Iris pigment epithelial cell (primary cell): ENCODE results near the gene RWDD4.

Experiments
- DNase-seq: peaks from one replicate; pipeline ENCODE4 v3.0.0-alpha.2; 2011; ENCODE audit warnings: low read depth

The RWDD4 gene

DNA sequence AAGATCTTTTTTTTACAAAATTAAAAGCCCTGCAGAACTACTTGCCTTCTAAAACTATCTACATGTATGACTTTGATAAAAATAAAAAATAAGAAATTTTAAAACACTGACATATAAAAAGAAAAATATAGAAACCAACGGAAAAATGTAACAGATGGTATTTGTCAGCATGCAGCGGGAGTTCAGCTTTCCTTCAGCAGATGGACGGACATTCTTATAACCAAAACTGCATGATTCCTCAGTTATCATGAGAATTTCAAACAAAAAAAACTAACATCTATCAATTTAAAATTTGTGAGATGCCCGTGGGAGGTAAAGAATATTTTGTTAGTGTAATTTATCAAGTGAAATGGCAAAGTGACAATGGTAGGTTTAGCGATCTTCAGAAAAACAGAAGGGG, 23.2 kb downstream of the RWDD4 start:
- DNase-seq: no peak

DNA sequence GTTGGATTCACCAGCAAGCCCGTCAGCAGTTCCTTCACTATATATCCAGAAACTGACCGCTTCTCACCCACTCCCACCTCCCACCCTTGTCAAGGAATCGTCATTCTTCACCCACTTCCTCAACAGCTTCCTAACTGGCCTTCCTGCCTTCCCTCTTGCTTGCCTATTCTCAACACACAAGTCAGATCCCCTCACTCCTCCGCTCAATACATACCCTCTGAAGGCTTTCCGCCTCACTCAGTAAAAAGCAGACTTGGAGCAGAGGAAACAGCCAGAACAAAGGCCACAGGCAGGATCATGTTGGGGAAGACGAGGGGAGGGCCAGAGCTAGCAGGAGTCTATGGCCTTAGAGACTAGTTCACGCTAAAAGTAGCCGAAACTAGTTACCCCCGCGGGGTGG, 23.7 kb downstream of the RWDD4 start:
- no peak for DNase-seq

DNA sequence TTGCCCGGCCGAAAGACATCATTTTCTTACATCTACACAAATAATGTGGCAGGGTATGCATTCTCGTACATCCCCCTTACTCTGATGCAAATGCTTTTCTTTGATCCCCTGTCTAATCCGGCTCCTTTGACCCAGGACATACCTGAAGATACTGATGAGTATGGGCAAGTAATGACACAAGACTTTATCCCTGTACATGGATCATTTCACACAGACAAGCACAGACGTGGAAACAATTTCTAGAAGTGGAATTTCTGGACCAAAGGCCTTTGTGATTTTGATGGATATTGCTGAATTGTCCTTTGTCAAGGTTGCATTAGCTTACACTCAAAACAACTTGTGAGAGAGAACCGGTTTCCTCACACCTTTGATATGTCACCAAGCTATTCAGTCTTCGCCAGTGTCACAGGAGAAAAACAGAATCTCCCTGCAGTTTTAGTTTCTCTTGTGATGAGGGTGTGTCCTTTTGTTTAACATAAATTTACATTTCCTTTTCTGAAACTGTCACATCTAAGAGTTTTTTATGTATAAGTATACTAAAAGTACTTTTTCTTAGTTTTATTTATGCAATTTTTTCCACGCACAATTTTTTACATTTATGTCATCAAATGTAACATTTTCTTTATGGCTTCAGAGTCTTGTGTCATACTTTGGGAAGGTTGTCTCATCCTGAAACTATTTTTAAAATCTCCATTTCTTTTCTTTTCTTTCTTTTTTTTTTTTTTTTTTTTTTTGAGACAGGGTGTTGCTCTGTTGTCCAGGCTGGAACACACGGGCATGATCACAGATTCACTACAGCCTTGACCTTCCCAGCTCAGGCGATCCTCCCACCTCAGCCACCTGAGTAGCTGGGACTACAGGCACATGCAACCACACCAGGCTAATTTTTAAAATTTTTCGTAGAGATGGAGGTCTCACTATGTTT, 25.2 kb downstream of the RWDD4 start:
- no peak for DNase-seq

DNA sequence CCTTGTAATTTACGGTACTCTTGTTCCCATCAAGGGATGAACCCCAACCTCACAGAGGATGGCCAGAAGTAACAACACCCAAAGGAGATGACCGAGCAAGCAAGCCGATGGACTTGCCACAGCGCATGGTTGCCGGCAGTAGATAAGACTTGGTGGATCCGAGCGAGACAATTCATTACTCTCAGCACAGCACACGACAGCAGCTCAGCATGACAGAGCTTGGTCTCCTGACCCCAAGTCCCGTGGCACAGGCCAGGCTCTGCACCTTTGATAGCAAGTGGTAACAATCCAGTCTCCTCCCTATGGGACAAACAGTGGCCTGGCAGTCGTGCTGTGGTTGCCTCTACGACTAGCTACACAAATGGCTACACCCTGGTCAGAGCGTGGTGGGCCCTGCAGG, 26.3 kb downstream of the RWDD4 start:
- no peak for DNase-seq

DNA sequence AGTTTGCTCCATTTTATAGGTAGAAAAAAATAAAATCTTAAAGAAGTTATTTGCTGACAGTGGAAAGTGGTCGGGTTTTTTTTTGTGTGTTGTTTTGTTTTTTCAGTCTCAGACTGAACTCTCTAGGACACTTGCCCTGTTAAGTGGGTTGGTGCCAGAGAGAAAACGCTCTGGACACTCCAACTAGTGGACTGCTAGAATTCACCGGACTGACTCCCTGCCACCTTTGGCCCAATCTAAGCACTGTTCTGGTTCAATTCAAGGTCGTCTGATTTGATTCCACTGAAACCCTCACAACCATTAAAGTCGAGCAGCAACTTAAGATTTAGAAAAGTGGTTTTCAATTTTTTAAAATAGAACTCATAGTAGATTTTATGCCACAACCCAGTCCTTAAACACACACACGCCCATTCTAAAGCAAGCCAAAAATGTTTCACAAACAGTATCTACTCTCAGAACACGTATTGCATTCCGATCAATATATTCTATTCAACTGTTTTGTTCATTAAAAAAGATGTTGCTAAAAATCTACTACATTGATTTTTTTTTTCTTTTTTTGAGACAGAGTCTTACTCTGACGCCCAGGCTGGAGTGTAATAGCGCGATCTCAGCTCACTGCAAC, 27.3 kb downstream of the RWDD4 start:
- no peak for DNase-seq

DNA sequence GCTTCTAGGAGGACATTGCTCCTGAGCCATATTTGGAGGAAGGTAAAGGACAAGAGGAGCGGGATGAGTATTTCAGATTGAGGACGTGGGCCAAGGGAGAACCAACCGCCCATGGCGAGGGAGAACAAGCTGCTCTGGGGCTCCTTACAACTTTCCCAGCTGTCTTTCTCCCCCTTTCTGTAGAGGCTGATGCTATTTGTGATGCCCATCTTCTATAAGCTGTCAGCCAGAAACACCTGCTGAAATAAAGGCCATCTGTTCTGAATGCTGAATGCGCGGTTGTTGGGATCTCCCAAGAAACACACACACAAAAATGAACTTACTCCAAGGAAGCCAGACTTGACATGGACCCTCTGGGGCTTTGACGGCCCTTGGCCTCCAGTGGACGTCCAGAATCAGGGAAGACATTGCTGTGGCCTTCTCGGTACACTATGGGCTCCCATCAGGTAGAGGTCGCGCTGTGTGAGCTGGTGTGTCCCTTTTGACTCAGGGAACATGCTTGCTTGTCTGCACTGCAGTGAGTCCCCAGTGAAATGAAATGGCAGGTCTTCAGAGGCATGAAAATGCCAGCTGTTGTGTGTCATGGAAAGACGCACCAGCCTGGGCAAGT, 30.9 kb downstream of the RWDD4 start:
- DNase-seq: no peak

DNA sequence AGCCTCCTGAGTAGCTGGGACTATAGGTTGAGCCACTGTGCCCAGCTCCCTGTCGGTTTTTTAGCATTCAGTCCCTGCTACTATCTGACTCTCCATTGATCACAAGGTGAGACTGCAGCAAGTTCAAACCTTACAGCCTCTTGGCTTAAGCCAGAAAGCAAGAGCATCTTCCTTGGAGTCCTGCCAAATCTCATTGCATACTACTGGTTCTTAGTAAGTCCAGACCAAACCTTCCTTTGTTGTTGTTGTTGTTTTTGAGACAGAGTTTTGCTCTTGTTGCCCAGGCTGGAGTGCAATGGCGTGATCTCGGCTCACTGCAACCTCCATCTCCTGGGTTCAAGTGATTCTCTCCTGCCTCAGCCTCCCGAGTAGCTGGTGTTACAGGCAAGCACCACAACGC, 31.7 kb downstream of the RWDD4 start:
- peak; percentile 40 for DNase-seq

DNA sequence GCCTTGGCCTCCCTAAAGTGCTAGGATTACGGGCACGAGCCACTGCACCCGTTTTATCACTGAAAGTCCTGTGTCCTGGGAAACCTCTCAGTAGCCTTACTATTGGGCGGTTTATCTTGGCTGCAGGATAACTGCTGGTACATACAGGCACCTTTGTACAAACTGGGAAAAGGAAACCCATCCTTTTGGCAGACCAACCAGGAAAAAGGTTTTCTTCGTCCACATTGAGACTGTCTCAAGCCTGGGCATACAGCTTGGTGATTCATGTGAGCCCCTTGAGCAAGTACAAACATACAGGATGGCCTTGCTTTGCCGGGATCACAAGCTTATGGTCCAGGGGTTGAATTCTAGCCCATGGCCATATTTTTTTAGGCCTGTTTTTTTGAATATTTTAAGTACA, 32.8 kb downstream of the RWDD4 start:
- no peak for DNase-seq

DNA sequence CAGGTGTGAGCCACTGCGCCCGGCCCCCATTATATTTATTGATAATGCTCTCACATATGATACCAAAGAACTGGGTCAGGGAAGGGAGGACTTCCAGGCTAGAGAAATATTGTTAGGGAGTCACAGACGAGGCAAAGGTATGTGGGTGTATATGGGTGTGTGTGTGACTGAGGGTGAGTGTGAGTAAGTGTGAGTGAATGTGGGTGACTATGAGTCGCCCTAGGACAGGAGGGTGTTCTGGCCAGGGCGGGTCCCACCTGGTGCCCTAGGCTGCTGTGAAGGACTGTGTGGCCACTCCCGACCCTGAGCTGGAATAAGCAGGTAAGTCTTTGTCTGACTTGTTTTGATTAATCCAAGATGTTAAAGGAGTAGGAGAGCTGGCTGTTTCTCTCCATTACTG, 34.4 kb downstream of the RWDD4 start:
- DNase-seq: no peak

DNA sequence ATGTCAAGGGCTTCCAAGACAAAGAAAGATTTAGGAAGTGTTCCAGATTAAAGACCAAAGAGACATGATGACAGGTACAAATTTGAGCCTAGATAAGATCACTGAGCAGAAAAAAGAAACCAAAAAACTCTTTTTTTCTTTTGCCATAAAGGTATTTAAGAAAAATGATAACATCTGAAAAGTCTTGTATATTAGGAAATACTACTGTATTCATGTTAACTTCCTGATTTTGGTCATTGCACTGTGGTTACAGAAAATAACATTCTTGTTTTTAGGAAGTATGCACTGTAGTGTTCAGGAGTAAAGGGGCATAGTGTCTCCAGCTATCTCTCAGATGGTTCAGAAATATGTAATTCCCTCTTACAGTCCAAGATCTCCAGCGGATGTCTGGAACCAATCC, 37.1 kb downstream of the RWDD4 start:
- DNase-seq: no peak

DNA sequence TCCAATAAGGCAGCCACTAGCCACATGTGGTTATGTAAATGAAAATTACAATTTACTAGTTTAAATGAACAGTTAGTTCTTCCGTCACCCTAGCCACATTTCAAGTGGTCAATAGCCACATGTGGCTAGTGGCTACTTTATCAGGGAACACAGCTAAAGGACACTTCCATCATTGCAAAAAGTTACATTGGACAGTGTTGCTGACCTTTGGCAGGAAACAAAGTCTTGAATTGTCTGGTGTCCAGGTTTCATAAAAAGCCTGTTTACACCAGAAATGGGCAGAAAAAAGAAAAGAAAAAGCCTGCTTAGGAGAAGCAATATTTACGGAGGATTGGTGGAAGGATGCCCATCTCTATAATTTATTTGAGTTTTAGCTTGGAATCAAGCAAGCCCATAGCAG, 38.6 kb downstream of the RWDD4 start:
- DNase-seq: no peak

DNA sequence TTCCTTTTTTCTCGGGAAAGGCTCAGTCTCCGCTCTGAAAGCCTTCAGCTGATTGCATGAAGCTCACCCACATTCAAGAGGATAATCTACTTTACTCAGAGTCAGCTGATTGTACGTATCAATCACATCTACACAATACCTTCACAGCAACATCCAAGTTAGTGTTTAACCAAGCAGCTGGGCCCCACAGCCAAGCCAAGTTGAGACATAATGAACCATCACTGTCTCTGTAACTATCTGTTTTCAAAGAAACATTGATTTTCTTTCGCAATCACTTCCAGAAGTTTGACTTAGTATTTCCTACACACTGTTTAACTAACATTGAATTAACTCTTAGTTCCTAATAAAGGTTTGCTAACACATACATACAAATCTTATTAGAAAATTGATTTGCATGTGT, 40.3 kb downstream of the RWDD4 start:
- DNase-seq: peak; percentile 42

DNA sequence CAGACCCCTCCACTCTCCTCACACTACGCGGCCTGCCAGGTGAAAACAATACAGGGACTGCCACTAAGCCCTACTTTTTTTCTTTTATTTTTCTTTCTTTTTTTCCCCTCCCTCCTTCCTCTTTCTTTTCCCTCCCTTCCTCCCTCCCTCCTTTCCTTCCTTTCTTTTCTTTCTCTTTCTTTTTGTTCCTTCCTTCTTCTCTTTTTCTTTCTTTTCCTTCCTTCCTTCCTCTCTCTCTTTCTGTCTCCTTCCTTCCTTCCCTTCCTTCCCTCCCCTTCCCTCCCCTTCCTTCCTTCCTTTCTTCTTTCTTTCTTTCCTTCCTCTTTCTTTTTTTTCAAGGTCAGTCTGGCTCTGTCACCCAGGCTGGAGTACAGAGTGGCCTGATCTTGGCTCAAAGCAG, 41.9 kb downstream of the RWDD4 start:
- no peak for DNase-seq

DNA sequence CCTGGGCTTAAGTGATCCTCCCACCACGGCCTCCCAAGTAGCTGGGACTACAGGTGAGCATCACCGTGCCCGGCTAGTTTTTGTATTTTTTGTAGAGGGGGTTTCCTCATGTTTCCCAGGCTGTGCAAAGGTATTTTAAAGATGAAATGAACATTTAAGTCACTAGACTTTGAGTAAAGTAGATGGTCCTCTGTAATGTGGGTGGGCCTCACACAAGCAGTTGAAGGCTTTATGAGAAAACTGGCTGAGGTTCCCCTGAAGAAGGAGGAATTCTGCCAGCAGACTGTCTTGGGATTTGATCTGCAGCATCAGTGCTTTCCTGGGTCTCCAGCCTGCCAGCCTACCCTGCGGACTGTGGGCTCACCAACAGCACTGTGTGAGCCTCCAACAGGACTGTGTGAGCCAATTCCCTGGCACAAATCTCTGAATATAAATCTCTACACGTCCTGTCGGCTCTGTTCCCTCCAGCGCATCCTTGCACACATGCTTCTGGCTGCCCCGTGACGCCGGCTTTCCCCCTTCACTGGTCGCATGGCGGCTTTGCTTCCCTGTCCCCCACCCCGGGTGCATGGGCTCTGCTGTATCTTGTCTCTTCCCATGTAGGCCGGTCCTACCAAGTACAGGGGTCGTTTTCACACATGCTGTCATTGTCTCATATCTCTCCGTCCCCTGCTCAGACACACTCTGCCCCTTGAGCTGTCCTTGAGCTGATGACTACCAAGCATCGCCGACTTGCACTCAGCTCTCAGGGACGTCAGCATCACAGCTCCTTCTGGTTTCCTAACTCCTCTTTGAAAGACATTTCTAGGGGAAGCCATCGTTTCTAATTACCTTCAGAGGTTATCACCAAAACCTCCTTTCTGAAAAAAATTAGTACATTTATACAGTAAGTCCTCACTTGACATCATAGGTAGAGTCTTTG, 46.4 kb downstream of the RWDD4 start:
- DNase-seq: no peak

DNA sequence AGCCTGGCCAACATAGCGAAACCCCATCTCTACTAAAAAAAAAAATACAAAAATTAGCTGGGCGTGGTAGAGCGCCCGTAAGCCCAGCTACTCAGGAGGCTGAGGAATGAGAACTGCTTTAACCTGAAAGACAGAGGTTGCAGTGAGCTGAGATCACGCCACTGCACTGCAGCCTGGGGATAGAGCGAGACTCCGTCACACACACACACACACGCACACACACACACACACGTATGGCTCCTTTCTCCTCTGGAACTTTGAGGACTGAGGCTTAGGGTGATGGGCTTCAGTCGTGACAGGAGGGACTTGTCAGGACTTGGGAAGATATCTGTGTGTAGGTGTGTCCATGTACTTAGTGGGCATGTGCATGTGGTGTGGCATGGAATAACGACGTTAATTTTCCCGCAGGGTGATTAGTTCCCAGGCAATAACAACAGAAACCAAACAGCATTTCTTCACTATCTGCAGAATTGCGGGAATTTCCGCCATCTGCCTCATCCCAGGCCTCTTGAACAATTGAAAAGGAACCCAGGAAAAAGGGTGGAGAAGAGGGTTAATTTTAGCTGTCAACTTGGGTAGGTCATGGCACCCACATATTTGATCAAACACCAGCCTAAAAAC, 47.7 kb downstream of the RWDD4 start:
- DNase-seq: no peak

DNA sequence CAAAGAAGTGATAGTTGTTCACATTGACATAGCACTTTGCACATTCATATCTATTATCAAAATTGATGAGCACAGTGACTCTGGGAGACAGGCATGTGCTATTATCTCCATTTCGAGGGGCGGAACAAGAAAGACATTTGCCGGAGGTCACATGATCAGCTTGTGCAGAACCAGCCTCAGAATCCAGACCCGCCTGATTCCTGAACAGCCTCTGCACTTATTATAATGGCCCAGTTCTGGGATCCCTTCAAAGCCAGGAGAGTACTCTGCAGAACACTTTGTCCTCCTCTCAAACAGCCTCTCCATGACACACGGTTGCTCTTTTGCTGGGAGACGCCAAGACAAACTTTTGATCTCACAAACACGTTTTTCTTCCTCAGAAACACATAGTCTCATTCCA, 48.4 kb downstream of the RWDD4 start:
- peak; percentile 27 for DNase-seq

DNA sequence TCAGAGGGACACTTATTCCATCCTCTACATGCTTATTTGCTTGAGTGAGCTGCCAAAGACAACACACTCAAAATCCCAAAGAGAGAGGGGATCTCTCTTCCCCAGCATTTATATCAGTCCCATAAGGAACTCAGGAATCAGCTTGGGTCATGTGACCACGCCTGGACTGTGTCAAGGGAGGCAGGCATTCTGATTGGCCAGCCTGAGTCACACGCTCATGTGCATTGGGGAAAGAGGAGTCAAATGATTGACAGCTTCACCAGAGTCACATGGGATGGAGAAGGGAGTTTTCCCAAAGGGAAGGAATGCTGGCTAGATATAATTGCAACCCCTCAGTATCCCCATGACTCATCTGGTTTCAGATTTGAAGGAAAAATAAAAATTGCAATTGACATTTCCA, 49.0 kb downstream of the RWDD4 start:
- DNase-seq: peak; percentile 55

DNA sequence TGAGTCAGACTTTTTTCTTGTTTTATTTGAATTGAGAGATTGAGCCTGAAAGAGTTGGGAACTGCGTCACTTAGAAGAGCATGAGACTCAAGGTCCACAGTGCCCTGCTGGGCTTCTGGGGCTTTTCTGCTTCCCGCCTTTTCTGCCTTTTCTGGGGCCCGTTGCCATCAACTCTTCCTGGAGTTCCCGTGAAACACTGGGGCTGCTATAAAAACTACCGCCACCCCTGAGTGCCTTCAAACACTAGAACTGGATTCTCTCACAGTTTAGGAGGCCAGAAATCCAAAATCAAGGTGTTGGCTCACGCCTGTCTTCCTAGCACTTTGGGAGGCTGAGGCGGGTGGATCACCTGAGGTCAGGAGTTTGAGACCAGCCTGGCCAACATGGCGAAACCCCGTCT, 49.8 kb downstream of the RWDD4 start:
- DNase-seq: no peak

DNA sequence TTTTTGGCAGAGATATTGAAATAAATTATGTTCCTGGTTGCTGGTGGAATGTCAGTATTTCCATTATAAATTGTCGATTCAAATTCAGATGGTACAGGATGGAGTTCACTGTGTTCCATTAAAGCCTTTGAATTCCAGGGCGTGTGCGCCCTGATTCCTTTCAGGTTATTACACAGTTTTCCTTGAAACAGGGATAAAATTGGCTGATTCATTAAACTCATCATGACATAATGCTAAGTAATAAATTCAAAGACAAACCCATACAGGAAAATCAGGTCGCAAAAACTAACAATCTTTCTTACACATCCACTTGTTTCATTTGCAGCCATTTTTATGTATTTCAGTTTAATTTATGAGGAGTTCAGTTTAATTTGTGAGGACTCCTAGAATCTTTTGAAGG, 51.1 kb downstream of the RWDD4 start:
- DNase-seq: no peak

DNA sequence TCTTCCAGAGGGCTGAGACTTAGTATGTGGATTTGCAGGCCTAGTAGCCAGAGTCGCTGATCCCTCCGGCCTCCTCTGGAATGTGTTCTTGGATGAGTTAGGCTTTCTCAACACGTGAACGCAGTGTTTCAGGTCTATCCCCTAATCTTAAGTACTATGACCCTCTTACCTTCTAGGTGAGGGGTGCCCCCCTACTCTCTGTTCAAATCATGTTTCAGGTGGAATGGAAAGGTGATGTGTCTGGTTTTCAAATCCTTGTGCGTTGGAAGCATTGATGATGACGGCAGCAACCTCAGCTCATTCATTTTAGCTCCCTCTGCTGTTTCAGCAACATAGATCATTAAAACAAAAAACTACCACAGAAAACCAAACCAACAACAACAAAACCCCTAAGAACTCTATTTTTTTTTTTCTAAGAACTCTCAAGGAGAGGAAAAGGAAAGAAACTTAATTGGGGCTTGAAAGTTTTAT, 56.4 kb downstream of the RWDD4 start:
- peak; percentile 39 for DNase-seq

DNA sequence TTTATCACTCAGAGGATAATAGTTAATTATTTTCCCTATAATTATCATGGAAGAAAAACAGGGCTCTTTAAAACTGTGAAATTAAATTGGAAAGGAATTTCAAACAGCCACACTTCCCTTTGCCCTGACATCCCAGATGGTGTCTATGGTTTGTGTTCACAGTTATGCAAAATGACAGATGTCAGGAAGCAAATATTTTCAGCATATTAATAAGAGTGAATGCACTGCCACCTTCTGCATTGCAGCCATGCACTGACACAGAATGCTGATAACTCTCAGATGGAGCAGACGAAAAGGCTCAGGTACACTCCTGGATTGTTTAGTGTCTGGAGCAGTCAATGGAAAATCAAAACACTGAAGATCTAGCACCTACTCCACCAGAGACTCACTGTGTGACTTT, 57.6 kb downstream of the RWDD4 start:
- no peak for DNase-seq
